BLaER1 (cell line): ENCODE results near the gene SGMS2.

Experiments
- H3K27ac ChIP-seq: shearing (Covaris generic); formaldehyde crosslinking; 2 replicates; pipeline ENCODE4 v1.8.1; 2022
- H3K27me3 ChIP-seq: shearing (Covaris generic); formaldehyde crosslinking; 2 replicates; pipeline ENCODE4 v1.8.1; 2022
- H3K36me3 ChIP-seq: shearing (Covaris generic); formaldehyde crosslinking; 2 replicates; pipeline ENCODE4 v1.8.1; 2022
- H3K4me1 ChIP-seq: shearing (Covaris generic); formaldehyde crosslinking; 2 replicates; pipeline ENCODE4 v1.8.1; 2022
- H3K4me2 ChIP-seq: shearing (Covaris generic); formaldehyde crosslinking; 2 replicates; pipeline ENCODE4 v1.8.1; 2022
- H3K4me3 ChIP-seq: shearing (Covaris generic); formaldehyde crosslinking; 2 replicates; pipeline ENCODE4 v1.8.1; 2022
- H3K9ac ChIP-seq: shearing (Covaris generic); formaldehyde crosslinking; 2 replicates; pipeline ENCODE4 v1.8.1; 2022
- H3K9me3 ChIP-seq: shearing (Covaris generic); formaldehyde crosslinking; 2 replicates; pipeline ENCODE4 v1.8.1; 2022
- H4K20me1 ChIP-seq: shearing (Covaris generic); formaldehyde crosslinking; 2 replicates; pipeline ENCODE4 v1.8.1; 2022
- Cebpa-rat ChIP-seq: shearing (Covaris generic); IDR thresholded peaks from 2 replicates; pipeline ENCODE4 v1.8.1; 2022

Gene SGMS2

DNA sequence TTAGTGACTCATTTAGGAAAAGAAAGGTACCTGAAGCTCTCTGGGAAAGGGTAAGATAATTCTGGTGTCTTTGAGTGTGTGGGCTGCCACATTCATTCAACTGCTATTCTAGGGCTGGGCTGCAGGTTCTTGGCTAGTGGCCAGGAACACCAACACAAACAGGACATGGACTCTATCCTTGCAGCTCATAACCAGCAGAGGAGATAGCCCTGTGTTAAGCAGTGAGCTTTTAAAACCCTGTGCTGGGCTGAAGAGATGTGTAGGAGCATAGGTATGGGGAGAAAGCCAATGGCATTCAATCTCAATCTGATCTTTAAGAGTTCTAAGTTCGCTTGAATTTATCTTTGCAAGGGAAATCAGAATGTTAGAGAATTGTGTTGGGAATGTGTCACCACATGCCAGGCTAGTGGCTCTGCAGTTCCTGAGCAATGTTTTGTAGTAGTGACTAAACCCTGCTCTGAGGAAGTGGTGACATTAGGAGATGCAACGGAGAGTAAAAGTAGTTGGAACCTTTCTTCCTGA lies 39.2 kb downstream of the SGMS2 start:
- no peak overlapping the region for H3K4me3 ChIP-seq
- H4K20me1 ChIP-seq, result no peaks in the 10 kb centered on the region
- no peaks in the 10 kb centered on the region for H3K27me3 ChIP-seq
- H3K36me3 ChIP-seq, result no peaks in the 10 kb centered on the region
- H3K9me3 ChIP-seq, result no peaks in the 10 kb centered on the region
- no peak overlapping the region for H3K27ac ChIP-seq
- TF ChIP-seq Cebpa-rat, result no peak
- no peaks in the 10 kb centered on the region for H3K4me1 ChIP-seq
- H3K9ac ChIP-seq, result no peak overlapping the region
- no peak overlapping the region for H3K4me2 ChIP-seq

DNA sequence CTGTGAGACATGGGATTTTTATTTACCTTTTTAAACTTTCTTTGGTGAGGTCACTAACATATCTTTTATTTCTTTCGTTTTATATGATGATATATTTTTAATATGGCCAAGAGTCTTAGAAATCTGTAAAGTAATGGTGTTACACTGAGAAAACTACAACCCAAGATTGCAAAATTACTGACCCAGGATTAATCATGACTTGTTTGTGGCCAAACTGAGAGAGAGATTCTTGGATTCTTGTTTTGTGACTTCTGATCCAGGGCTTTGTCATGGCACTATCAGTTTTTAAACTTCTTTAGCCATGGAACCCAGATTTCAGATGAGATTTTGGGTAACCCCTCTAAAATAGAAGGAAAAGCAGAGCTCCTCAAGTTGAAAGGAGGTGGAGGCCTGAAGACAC lies 42.0 kb downstream of the SGMS2 start:
- Histone ChIP-seq H3K36me3 (no peaks in the 10 kb centered on the region), H3K9me3 (no peaks in the 10 kb centered on the region)

GRCh38 chr4:107870236-107870635 lies 45.5 kb downstream of the SGMS2 start:
- no peaks in the 10 kb centered on the region for H4K20me1 ChIP-seq
- H3K4me2 ChIP-seq, result no peak overlapping the region
- no peaks in the 10 kb centered on the region for H3K9me3 ChIP-seq
- no peak for TF ChIP-seq Cebpa-rat
- no peaks in the 10 kb centered on the region for H3K27me3 ChIP-seq
- H3K4me1 ChIP-seq, result no peaks in the 10 kb centered on the region
- no peak overlapping the region for H3K9ac ChIP-seq
- H3K36me3 ChIP-seq, result no peaks in the 10 kb centered on the region
- no peak overlapping the region for H3K27ac ChIP-seq
- H3K4me3 ChIP-seq, result no peak overlapping the region

More for the DNA sequence above, 42.0 kb downstream of the SGMS2 start:
- Histone ChIP-seq H3K4me3 (no peak overlapping the region), H3K27ac (no peak overlapping the region), H3K4me1 (no peaks in the 10 kb centered on the region), H3K27me3 (no peaks in the 10 kb centered on the region), H3K9ac (no peak overlapping the region), H3K4me2 (no peak overlapping the region), H4K20me1 (no peaks in the 10 kb centered on the region)
- TF ChIP-seq Cebpa-rat, result no peak

DNA sequence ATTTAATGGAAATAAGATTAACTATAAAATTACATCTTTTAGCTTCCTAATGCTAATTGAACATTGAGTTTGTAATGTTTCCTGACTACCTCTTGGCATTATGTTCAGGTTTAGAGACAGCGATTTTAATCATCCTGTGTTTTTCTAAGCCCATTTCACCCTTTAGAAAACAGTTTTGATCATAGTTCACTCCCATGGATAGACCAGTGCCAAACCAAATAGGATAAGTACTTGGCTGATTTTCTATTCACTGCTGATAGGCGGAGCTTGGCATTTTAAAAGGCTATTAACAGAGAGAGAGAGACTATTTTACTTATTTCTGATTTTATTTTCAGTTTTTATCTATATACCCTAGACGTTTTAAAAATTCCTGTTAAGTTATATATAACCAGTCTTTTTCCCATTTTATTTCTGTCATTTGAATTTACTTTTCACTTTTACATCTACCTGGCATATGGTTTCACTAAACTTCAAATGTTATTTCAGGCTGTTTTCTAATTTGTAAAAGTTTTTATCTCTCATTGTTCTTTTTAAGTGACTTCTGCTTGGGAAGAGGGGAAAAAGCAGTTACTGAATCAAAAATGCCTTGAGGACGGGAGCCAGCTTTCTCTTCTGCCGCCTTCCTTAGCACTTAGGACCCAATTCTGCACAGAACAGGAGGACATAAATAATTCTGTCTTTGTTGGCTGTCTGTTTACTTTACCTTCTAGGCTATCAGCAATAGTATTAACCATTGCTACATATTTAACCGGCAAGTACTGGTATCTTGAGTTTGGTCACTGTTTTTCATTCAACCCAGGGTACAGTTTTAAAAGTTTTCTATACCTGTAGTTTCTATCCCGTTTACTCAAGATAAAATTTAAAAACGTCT lies 46.4 kb downstream of the SGMS2 start:
- Histone ChIP-seq H3K9ac (no peak overlapping the region), H3K27ac (no peak overlapping the region), H3K4me3 (no peak overlapping the region), H3K9me3 (no peaks in the 10 kb centered on the region), H3K36me3 (no peaks in the 10 kb centered on the region), H3K4me1 (no peaks in the 10 kb centered on the region), H3K27me3 (no peaks in the 10 kb centered on the region), H4K20me1 (no peaks in the 10 kb centered on the region), H3K4me2 (no peak overlapping the region)
- TF ChIP-seq Cebpa-rat, result no peak

GRCh38 chr4:107874024-107874423 lies 49.3 kb downstream of the SGMS2 start:
- no peak overlapping the region for H3K9ac ChIP-seq
- H3K4me2 ChIP-seq, result no peak overlapping the region
- H3K4me3 ChIP-seq, result no peak overlapping the region
- TF ChIP-seq Cebpa-rat, result no peak
- no peaks in the 10 kb centered on the region for H3K4me1 ChIP-seq
- no peak overlapping the region for H3K27ac ChIP-seq
- no peaks in the 10 kb centered on the region for H3K36me3 ChIP-seq
- H3K9me3 ChIP-seq, result no peaks in the 10 kb centered on the region
- H4K20me1 ChIP-seq, result no peaks in the 10 kb centered on the region
- no peaks in the 10 kb centered on the region for H3K27me3 ChIP-seq

DNA sequence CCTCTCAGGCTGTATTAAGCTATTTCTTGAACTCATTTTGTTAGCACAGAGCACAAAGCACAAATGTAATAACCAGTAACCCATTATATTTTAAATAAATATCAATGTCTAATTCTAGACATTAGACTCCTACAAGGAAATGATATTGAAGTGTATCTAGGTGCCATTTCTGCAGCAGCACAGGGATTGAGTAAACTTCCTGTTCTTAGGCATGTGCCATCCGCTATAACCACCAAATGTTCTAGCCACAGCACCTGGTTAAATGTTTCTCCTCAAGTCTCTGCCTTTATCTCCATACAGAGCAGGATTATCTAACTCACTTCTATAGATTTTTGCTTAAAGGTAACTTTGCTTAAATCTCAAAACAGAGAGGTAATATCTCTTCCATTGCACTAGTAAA lies 51.4 kb downstream of the SGMS2 start:
- Histone ChIP-seq H3K9me3 (no peaks in the 10 kb centered on the region), H3K36me3 (no peaks in the 10 kb centered on the region), H3K9ac (no peak overlapping the region), H3K27me3 (no peaks in the 10 kb centered on the region), H3K4me1 (no peaks in the 10 kb centered on the region), H4K20me1 (no peaks in the 10 kb centered on the region), H3K4me2 (no peak overlapping the region), H3K4me3 (no peak overlapping the region), H3K27ac (no peak overlapping the region)
- TF ChIP-seq Cebpa-rat, result no peak

DNA sequence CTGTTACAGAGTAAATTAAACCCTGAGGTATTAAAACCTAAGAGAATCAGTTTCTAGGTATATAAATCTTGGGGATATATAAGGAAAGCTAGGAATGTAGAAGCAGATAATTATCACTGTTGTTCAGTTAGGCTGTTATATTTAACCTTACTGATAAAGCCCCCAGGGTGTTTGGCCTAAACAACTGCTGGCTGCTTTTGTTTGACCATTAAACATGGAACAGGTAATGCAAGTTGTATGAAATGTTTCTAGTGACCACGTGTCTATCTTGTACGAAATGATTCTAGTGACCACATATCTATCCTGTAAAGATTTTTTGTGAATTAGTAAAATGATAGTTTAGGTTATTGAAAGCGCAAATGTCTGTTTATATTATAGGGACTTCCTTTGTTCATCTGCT lies 52.6 kb downstream of the SGMS2 start:
- Histone ChIP-seq H3K4me3 (no peak overlapping the region), H3K4me1 (no peaks in the 10 kb centered on the region), H3K27me3 (no peaks in the 10 kb centered on the region), H3K9me3 (no peaks in the 10 kb centered on the region), H3K27ac (no peak overlapping the region), H4K20me1 (no peaks in the 10 kb centered on the region), H3K36me3 (no peaks in the 10 kb centered on the region), H3K4me2 (no peak overlapping the region), H3K9ac (no peak overlapping the region)
- TF ChIP-seq Cebpa-rat, result no peak

DNA sequence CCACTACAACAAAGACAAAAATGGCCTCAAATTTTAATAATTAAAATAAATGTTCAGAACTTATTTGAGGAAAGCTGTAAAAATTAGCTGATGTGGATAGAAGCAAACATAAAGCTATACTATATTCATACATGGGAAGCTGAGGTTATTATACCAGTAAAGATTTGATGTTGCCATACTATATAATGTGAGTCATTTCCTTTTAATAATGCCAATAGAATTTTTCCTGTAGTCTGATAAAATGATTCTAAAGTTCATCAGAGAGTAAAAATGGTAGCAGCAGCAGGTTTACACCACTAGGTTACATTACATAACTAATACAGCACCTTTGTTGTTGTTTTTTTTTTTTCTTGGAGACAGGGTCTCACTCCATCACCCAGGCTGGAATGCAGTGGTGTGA lies 61.1 kb downstream of the SGMS2 start:
- H3K27me3 ChIP-seq, result no peaks in the 10 kb centered on the region
- H3K36me3 ChIP-seq, result no peaks in the 10 kb centered on the region
- H3K9ac ChIP-seq, result no peak overlapping the region
- H4K20me1 ChIP-seq, result no peaks in the 10 kb centered on the region
- H3K4me2 ChIP-seq, result no peak overlapping the region
- peaks cover 45% of the 10 kb centered on the region for H3K9me3 ChIP-seq
- no peaks in the 10 kb centered on the region for H3K4me1 ChIP-seq
- H3K27ac ChIP-seq, result no peak overlapping the region
- TF ChIP-seq Cebpa-rat, result no peak
- H3K4me3 ChIP-seq, result no peak overlapping the region

- Histone ChIP-seq H4K20me1 (no peaks in the 10 kb centered on the region), H3K27ac (no peak overlapping the region), H3K9ac (no peak overlapping the region), H3K9me3 (peaks cover 52% of the 10 kb centered on the region), H3K36me3 (no peaks in the 10 kb centered on the region), H3K4me3 (no peak overlapping the region), H3K4me2 (no peak overlapping the region), H3K27me3 (no peaks in the 10 kb centered on the region), H3K4me1 (no peaks in the 10 kb centered on the region)
- no peak for TF ChIP-seq Cebpa-rat
Measured at GRCh38 chr4:107888237-107888636, 63.5 kb downstream of the SGMS2 start.

DNA sequence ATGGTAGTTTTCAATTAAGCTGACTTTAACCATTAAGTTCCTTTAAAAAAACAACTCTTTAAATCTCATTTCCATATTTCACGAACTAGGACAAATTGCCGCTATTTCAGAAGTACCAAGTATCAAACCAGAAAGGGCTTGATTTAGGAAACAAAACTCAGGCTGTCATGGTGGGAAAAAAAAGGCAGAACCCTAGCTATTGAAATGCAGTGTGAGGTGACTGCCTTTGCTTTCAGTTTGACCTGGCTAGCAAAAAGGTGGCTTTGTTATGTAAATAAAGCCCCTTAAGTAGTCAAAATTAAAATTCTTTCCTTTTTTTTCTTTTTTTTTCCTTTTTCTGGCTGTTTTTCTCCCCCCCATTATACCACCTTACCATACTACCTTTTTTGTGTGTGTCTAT lies 66.0 kb downstream of the SGMS2 start:
- no peak overlapping the region for H3K27ac ChIP-seq
- H3K4me1 ChIP-seq, result no peaks in the 10 kb centered on the region
- no peak overlapping the region for H3K9ac ChIP-seq
- H3K4me2 ChIP-seq, result no peak overlapping the region
- no peaks in the 10 kb centered on the region for H3K27me3 ChIP-seq
- no peaks in the 10 kb centered on the region for H4K20me1 ChIP-seq
- H3K4me3 ChIP-seq, result no peak overlapping the region
- no peaks in the 10 kb centered on the region for H3K36me3 ChIP-seq
- H3K9me3 ChIP-seq, result peaks cover 52% of the 10 kb centered on the region
- no peak for TF ChIP-seq Cebpa-rat
